ENCODE measurements around the gene HJV. TPM values are rescaled to one million over a fixed set of nuclear protein-coding genes. Genes with fewer than 3 reads are reported as not detected.
A peak's percentile ranks its signal among the peaks of the same experiment; 100 is the strongest.

The HJV gene
- total and polyA plus RNA-seq, 2 of the 13 experiments (the other 11 are each of a cell fraction or from before 2014, with no cell fraction given), result 0.18 TPM; not detected in 1

DNA sequence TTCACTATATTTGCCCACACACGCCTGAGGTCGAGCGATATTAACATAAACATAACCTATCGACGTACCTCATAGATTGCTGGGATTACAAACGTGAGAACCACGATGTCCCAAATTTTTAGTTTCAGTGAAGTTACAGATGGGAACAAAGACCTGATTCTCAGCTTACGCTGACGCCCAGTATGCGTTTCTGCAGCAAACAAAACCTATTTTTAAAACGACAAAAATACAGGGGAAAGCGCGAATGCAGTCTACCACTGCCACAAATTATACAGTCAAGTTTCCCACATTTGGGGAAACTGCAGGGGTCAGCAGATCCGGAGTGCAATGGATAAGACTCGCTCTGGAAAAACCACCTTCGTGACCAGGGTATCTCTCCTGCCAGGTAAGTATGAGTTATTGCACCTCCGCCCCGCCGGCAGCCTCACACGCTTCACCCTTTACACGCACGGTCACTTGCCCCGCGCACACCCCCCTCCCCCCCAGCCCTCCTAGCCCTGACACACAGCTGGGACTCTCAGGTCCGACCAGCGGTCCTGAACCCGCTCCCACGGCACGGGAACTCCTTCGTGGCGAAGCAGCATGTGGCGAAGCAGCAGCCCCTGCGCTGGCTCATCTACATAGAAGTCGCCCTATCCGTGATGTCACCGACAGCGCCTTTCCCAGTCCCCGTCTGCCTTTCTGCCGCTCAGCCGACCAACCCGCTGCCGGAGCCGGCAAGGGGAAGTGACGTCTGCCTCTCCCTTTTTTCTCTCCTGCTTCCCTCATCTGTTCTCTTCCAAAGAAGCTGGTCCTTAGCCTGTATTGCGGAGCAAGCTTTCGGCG, 30.5 kb upstream of the HJV start (continued):
- TF ChIP-seq ZNF792 (CRISPR knock-in tag; IDR thresholded peaks at IDR 0.05) (peak; percentile 96), ZNF749 (CRISPR knock-in tag; IDR thresholded peaks at IDR 0.05; ENCODE audit: borderline replicate concordance) (peak; percentile 81; the same call in 1 of the 2 replicates), TBX2 (CRISPR knock-in tag; IDR thresholded peaks at IDR 0.05; ENCODE audit: borderline replicate concordance) (peak; percentile 75), SATB2 (CRISPR knock-in tag; IDR thresholded peaks at IDR 0.05) (0 out of 2 replicates have a peak, but pooled peaks have one; percentile 62), ZBTB7A (CRISPR knock-in tag; IDR thresholded peaks at IDR 0.05) (0 out of 2 replicates have a peak, but pooled peaks have one; percentile 59), ZMYM3 (CRISPR knock-in tag; IDR thresholded peaks at IDR 0.05) (peak; percentile 10; the same call in 1 of the 2 replicates), NFYC (CRISPR knock-in tag; IDR thresholded peaks at IDR 0.05) (peak; percentile 51), NR2F1 (CRISPR knock-in tag; IDR thresholded peaks at IDR 0.05) (peak in 1 of 2 experiments; percentile 38; a peak in 1 of 4 replicates), TBX3 (IDR thresholded peaks at IDR 0.05; ENCODE audit: borderline replicate concordance) (peak; percentile 45; the same call in 1 of the 2 replicates), KMT2B (CRISPR knock-in tag; IDR thresholded peaks at IDR 0.05) (peak; percentile 88), ESRRA (CRISPR knock-in tag; IDR thresholded peaks at IDR 0.05; ENCODE audit: low read depth) (peak; percentile 34; the same call in 1 of the 2 replicates), GTF2F1 (IDR thresholded peaks at IDR 0.05; ENCODE audit: low read length) (peak; percentile 99), CREB1 (IDR thresholded peaks at IDR 0.05) (peak; percentile 89), CREB1 (CRISPR knock-in tag; IDR thresholded peaks at IDR 0.05) (peak; percentile 90), POLR2AphosphoS5 (IDR thresholded peaks at IDR 0.05; ENCODE audit: low read depth, low read length) (peak; percentile 100), ZNF124 (CRISPR knock-in tag; IDR thresholded peaks at IDR 0.05) (peak; percentile 96)
- TF ChIP-seq, protein P1, sequence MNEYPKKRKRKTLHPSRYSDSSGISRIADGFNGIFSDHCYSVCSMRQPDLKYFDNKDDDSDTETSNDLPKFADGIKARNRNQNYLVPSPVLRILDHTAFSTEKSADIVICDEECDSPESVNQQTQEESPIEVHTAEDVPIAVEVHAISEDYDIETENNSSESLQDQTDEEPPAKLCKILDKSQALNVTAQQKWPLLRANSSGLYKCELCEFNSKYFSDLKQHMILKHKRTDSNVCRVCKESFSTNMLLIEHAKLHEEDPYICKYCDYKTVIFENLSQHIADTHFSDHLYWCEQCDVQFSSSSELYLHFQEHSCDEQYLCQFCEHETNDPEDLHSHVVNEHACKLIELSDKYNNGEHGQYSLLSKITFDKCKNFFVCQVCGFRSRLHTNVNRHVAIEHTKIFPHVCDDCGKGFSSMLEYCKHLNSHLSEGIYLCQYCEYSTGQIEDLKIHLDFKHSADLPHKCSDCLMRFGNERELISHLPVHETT (CRISPR knock-in tag; conservative IDR thresholded peaks at IDR 0.05), result peak; percentile 78
- TF ChIP-seq, protein P2, sequence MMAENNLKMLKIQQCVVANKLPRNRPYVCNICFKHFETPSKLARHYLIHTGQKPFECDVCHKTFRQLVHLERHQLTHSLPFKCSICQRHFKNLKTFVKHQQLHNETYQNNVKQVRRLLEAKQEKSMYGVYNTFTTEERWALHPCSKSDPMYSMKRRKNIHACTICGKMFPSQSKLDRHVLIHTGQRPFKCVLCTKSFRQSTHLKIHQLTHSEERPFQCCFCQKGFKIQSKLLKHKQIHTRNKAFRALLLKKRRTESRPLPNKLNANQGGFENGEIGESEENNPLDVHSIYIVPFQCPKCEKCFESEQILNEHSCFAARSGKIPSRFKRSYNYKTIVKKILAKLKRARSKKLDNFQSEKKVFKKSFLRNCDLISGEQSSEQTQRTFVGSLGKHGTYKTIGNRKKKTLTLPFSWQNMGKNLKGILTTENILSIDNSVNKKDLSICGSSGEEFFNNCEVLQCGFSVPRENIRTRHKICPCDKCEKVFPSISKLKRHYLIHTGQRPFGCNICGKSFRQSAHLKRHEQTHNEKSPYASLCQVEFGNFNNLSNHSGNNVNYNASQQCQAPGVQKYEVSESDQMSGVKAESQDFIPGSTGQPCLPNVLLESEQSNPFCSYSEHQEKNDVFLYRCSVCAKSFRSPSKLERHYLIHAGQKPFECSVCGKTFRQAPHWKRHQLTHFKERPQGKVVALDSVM (CRISPR knock-in tag; IDR thresholded peaks at IDR 0.05), result peak; percentile 42; the same call in 1 of the 2 replicates
- TF ChIP-seq, protein P3, sequence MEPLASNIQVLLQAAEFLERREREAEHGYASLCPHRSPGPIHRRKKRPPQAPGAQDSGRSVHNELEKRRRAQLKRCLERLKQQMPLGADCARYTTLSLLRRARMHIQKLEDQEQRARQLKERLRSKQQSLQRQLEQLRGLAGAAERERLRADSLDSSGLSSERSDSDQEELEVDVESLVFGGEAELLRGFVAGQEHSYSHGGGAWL (CRISPR knock-in tag; IDR thresholded peaks at IDR 0.05), result peak; percentile 64
- TF ChIP-seq, protein P4, sequence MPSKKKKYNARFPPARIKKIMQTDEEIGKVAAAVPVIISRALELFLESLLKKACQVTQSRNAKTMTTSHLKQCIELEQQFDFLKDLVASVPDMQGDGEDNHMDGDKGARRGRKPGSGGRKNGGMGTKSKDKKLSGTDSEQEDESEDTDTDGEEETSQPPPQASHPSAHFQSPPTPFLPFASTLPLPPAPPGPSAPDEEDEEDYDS (CRISPR knock-in tag; IDR thresholded peaks at IDR 0.05), result peak; percentile 89
- TF ChIP-seq, protein P5, sequence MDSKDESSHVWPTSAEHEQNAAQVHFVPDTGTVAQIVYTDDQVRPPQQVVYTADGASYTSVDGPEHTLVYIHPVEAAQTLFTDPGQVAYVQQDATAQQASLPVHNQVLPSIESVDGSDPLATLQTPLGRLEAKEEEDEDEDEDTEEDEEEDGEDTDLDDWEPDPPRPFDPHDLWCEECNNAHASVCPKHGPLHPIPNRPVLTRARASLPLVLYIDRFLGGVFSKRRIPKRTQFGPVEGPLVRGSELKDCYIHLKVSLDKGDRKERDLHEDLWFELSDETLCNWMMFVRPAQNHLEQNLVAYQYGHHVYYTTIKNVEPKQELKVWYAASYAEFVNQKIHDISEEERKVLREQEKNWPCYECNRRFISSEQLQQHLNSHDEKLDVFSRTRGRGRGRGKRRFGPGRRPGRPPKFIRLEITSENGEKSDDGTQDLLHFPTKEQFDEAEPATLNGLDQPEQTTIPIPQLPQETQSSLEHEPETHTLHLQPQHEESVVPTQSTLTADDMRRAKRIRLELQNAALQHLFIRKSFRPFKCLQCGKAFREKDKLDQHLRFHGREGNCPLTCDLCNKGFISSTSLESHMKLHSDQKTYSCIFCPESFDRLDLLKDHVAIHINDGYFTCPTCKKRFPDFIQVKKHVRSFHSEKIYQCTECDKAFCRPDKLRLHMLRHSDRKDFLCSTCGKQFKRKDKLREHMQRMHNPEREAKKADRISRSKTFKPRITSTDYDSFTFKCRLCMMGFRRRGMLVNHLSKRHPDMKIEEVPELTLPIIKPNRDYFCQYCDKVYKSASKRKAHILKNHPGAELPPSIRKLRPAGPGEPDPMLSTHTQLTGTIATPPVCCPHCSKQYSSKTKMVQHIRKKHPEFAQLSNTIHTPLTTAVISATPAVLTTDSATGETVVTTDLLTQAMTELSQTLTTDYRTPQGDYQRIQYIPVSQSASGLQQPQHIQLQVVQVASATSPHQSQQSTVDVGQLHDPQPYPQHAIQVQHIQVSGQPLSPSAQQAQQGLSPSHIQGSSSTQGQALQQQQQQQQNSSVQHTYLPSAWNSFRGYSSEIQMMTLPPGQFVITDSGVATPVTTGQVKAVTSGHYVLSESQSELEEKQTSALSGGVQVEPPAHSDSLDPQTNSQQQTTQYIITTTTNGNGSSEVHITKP (CRISPR knock-in tag; IDR thresholded peaks at IDR 0.05; ENCODE audit: low read depth), result peak; percentile 69; the same call in 1 of the 2 replicates
